ENCODE measurements around the gene DLG2.

Gene DLG2

DNA sequence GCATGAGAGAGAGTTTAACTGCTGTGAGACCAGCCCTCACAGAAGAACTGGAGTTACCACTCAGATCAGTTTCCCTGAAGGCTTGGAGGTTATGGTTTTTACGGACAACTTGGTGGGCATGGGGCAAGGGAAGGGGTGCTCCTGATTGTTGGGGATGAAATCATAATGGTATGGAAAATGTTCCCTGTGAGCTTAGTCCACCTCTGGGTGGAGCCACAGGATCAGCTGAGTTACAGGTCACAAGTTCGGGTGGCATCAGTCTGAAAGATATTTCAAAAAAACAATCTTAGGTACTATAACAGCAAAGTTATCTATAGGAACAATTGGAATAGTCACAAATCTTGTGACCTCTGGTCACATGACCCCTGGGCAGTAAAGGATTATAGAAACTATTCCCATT is 162.9 kb downstream of the DLG2 start:
- Histone ChIP-seq H3K4me3 (ENCODE audit: low read length) (no peak overlapping the region), H3K27ac (ENCODE audit: low read depth, low read length) (no peak overlapping the region), H4K20me1 (ENCODE audit: control insufficient read depth, insufficient read depth, low read depth, low read length) (no peaks in the 10 kb centered on the region), H3K79me2 (ENCODE audit: control insufficient read depth, low read length) (no peaks in the 10 kb centered on the region), H3K9me3 (ENCODE audit: control insufficient read depth, insufficient read depth, low read length) (peaks cover 3% of the 10 kb centered on the region; the same call in 1 of the 2 replicates), H3K9me2 (replicated peaks; ENCODE audit: control insufficient read depth, low read length) (no peaks in the 10 kb centered on the region), H3K36me3 (ENCODE audit: control insufficient read depth, low read length) (no peaks in the 10 kb centered on the region), H3K4me1 (ENCODE audit: control insufficient read depth, low read length) (no peaks in the 10 kb centered on the region), H3F3A (ENCODE audit: control insufficient read depth, insufficient read depth) (no peaks in the 10 kb centered on the region), H3K4me2 (ENCODE audit: low read length) (no peak overlapping the region), H3K27me3 (ENCODE audit: control insufficient read depth, low read length) (no peaks in the 10 kb centered on the region)
- no peak for TF ChIP-seq EZH2phosphoT487 (IDR thresholded peaks at IDR 0.05; ENCODE audit: borderline replicate concordance, low read length)
- TF ChIP-seq, protein P1, sequence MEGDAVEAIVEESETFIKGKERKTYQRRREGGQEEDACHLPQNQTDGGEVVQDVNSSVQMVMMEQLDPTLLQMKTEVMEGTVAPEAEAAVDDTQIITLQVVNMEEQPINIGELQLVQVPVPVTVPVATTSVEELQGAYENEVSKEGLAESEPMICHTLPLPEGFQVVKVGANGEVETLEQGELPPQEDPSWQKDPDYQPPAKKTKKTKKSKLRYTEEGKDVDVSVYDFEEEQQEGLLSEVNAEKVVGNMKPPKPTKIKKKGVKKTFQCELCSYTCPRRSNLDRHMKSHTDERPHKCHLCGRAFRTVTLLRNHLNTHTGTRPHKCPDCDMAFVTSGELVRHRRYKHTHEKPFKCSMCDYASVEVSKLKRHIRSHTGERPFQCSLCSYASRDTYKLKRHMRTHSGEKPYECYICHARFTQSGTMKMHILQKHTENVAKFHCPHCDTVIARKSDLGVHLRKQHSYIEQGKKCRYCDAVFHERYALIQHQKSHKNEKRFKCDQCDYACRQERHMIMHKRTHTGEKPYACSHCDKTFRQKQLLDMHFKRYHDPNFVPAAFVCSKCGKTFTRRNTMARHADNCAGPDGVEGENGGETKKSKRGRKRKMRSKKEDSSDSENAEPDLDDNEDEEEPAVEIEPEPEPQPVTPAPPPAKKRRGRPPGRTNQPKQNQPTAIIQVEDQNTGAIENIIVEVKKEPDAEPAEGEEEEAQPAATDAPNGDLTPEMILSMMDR (IDR thresholded peaks at IDR 0.05; ENCODE audit: low read depth, low read length, poor library complexity, severe bottlenecking): no peak

DNA sequence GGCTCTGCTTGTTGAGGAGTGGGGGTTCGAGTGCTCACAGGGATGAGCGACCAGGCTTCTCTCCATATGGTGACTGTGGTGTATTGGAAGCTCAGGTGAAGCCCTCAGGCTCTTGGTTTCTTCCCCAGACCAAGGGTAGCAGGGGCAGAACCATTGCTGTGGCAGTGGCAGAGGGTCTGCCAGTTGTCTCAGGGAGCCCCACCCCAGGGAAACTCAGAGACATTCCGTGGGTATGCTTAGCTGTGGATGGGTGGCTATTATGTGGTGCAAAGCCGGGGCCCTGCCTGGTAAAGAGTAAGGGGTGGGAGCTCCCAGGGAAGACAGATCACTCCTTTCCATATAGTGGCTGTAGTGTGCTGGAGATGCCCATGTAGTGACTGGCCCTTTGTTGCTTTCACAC is 167.8 kb downstream of the DLG2 start:
- TF ChIP-seq, protein P1 (IDR thresholded peaks at IDR 0.05; ENCODE audit: low read depth, low read length, poor library complexity, severe bottlenecking): no peak
- no peak for TF ChIP-seq EZH2phosphoT487 (IDR thresholded peaks at IDR 0.05; ENCODE audit: borderline replicate concordance, low read length)
- no peaks in the 10 kb centered on the region for H3K4me1 ChIP-seq (ENCODE audit: control insufficient read depth, low read length)
- peaks cover 6% of the 10 kb centered on the region; the same call in 1 of the 2 replicates for H3K9me3 ChIP-seq (ENCODE audit: control insufficient read depth, insufficient read depth, low read length)
- no peak overlapping the region for H3K4me3 ChIP-seq (ENCODE audit: low read length)
- no peak overlapping the region for H3K27ac ChIP-seq (ENCODE audit: low read depth, low read length)
- H3K9me2 ChIP-seq (replicated peaks; ENCODE audit: control insufficient read depth, low read length): no peaks in the 10 kb centered on the region
- H3K4me2 ChIP-seq (ENCODE audit: low read length): no peak overlapping the region
- no peaks in the 10 kb centered on the region for H3K36me3 ChIP-seq (ENCODE audit: control insufficient read depth, low read length)
- H4K20me1 ChIP-seq (ENCODE audit: control insufficient read depth, insufficient read depth, low read depth, low read length): no peaks in the 10 kb centered on the region
- H3K27me3 ChIP-seq (ENCODE audit: control insufficient read depth, low read length): no peaks in the 10 kb centered on the region
- H3K79me2 ChIP-seq (ENCODE audit: control insufficient read depth, low read length): no peaks in the 10 kb centered on the region
- no peaks in the 10 kb centered on the region for H3F3A ChIP-seq (ENCODE audit: control insufficient read depth, insufficient read depth)

DNA sequence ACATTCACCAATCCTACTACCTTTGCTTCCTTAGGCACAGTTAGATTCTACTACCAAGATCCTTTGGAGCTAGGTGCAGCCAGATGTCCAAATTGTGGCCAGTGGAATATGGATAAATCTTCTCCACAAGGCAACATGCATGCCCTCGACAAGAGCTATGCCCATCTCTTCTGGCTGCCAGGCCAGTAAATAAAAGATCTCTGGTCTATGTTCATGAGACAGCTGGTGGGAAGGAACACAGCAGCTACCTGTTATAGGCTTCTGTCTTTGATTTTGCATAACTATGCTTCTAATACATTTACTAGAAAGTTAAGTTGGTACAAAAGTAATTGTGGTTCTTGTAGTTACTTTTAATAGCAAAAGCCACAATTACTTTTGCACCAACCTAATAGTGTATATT is 182.7 kb downstream of the DLG2 start:
- no peak overlapping the region for H3K4me3 ChIP-seq (ENCODE audit: low read length)
- no peaks in the 10 kb centered on the region for H3F3A ChIP-seq (ENCODE audit: control insufficient read depth, insufficient read depth)
- no peaks in the 10 kb centered on the region for H4K20me1 ChIP-seq (ENCODE audit: control insufficient read depth, insufficient read depth, low read depth, low read length)
- no peak overlapping the region for H3K4me2 ChIP-seq (ENCODE audit: low read length)
- H3K9me3 ChIP-seq (ENCODE audit: control insufficient read depth, insufficient read depth, low read length): no peaks in the 10 kb centered on the region
- H3K4me1 ChIP-seq (ENCODE audit: control insufficient read depth, low read length): no peaks in the 10 kb centered on the region
- no peaks in the 10 kb centered on the region for H3K9me2 ChIP-seq (replicated peaks; ENCODE audit: control insufficient read depth, low read length)
- no peak overlapping the region for H3K27ac ChIP-seq (ENCODE audit: low read depth, low read length)
- H3K36me3 ChIP-seq (ENCODE audit: control insufficient read depth, low read length): no peaks in the 10 kb centered on the region
- TF ChIP-seq, protein P1 (IDR thresholded peaks at IDR 0.05; ENCODE audit: low read depth, low read length, poor library complexity, severe bottlenecking): no peak
- no peak for TF ChIP-seq EZH2phosphoT487 (IDR thresholded peaks at IDR 0.05; ENCODE audit: borderline replicate concordance, low read length)
- H3K79me2 ChIP-seq (ENCODE audit: control insufficient read depth, low read length): no peaks in the 10 kb centered on the region
- no peaks in the 10 kb centered on the region for H3K27me3 ChIP-seq (ENCODE audit: control insufficient read depth, low read length)

All from DOHH2 (cell line).